DND-41 (cell line): ENCODE results near the gene PTH2R.
"Not testable (repeated sequence)": the region's sequence is repeated elsewhere in the genome, so short reads cannot be mapped to it uniquely, and the experiment has no call there.

Experiments
- ATAC-seq: fragments of 200-7000 bp; cut with Tn5 transposase; 3 replicates; pipeline ENCODE4 v1.9.1; 2021; ENCODE audit warnings: low read depth; ENCODE audit not compliant: insufficient read depth
- DNase-seq: peaks from one replicate; pipeline ENCODE4 v3.0.0-alpha.2; 2020
- H2AFZ ChIP-seq: 2 replicates; pipeline ENCODE4 v1.6.0; 2012; ENCODE audit warnings: low read depth, low read length
- H3K27ac ChIP-seq: 2 replicates; pipeline ENCODE4 v1.5.1; 2012; ENCODE audit warnings: low read length, inconsistent platforms
- H3K27me3 ChIP-seq: fragments of 200-600 bp; sonication (generic); 2 replicates; pipeline ENCODE4 v1.6.0; 2012; ENCODE audit warnings: low read length, mild to moderate bottlenecking, inconsistent platforms; ENCODE audit not compliant: insufficient read depth, poor library complexity
- H3K36me3 ChIP-seq: 2 replicates; pipeline ENCODE4 v1.5.1; 2012; ENCODE audit warnings: low read length, inconsistent platforms; ENCODE audit not compliant: insufficient read depth
- H3K4me1 ChIP-seq: 2 replicates; pipeline ENCODE4 v1.5.1; 2012; ENCODE audit warnings: mild to moderate bottlenecking, low read length; ENCODE audit not compliant: insufficient read depth
- H3K4me2 ChIP-seq: 2 replicates; pipeline ENCODE4 v1.6.0; 2012; ENCODE audit warnings: mild to moderate bottlenecking, moderate library complexity, low read length, inconsistent platforms; ENCODE audit not compliant: insufficient read depth
- H3K4me3 ChIP-seq, 2 experiments: fragments of 200-600 bp in 1 of 2; shearing (Covaris generic) in 1 of 2; 2 replicates each; pipeline ENCODE4 v1.5.1; 2012 to 2016; ENCODE audit warnings: inconsistent platforms in 2 of 2, low read length in 2 of 2, mild to moderate bottlenecking in 2 of 2, low read depth in 1 of 2, moderate library complexity in 1 of 2
- H3K79me2 ChIP-seq: 2 replicates; pipeline ENCODE4 v1.6.0; 2012; ENCODE audit warnings: low read length, inconsistent platforms; ENCODE audit not compliant: insufficient read depth
- H3K9ac ChIP-seq: 2 replicates; pipeline ENCODE4 v1.6.0; 2012; ENCODE audit warnings: low read depth, mild to moderate bottlenecking, inconsistent platforms, low read length, moderate library complexity
- H3K9me3 ChIP-seq: 2 replicates; pipeline ENCODE4 v1.5.1; 2012; ENCODE audit warnings: low read length, moderate library complexity, mild to moderate bottlenecking, inconsistent platforms; ENCODE audit not compliant: insufficient read depth, severe bottlenecking
- H4K20me1 ChIP-seq: 2 replicates; pipeline ENCODE4 v1.6.0; 2012; ENCODE audit warnings: low read length; ENCODE audit not compliant: insufficient read depth
- EZH2 ChIP-seq: IDR thresholded peaks from 3 replicates; pipeline ENCODE4 v1.6.1; 2012; ENCODE audit warnings: borderline replicate concordance, low read depth, mild to moderate bottlenecking, moderate library complexity, low read length, inconsistent platforms; ENCODE audit not compliant: severe bottlenecking
- TF ChIP-seq, protein P1 (sequence below): IDR thresholded peaks from 2 replicates; pipeline ENCODE4 v1.5.1; 2012; ENCODE audit warnings: borderline replicate concordance, low read length, moderate library complexity, mild to moderate bottlenecking; ENCODE audit not compliant: poor library complexity, severe bottlenecking; ENCODE audit errors: extremely low read depth

PTH2R gene

GRCh38 chr2:208525165-208525564, 118.6 kb downstream of the PTH2R start:
- not testable (repeated sequence) for DNase-seq, H3K9ac ChIP-seq, H3K4me2 ChIP-seq, ATAC-seq, H4K20me1 ChIP-seq, H3K36me3 ChIP-seq, H3K27me3 ChIP-seq, H3K79me2 ChIP-seq, H3K4me1 ChIP-seq, H3K27ac ChIP-seq, H2AFZ ChIP-seq, H3K4me3 ChIP-seq, H3K9me3 ChIP-seq

DNA sequence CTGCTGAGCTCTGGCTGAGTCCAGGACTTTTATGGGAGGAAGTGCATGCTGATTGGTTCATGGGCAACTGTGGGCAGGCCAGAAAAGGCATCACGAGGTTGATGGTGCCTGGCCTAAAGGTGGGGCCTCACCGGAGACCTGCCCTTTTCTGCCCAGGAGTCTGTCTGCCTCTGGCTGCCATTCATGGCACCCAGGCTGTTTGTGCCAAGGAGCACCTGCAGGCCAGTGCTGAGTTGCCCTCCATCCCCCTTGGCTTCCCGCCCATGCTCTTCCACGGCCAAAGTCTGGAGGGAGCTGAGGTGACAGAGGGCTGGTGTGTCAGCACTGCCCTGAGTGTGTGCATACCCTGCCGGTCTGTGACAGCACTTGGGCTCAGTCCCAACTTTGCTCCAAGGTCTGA, 123.2 kb downstream of the PTH2R start:
- Histone ChIP-seq H3K36me3 (no peaks in the 10 kb centered on the region), H3K4me2 (no peak overlapping the region), H2AFZ (no peak overlapping the region), H3K27me3 (no peaks in the 10 kb centered on the region), H3K4me3 (no peak overlapping the region), H3K9ac (no peak overlapping the region), H3K27ac (no peak overlapping the region), H3K79me2 (no peaks in the 10 kb centered on the region), H3K4me1 (no peaks in the 10 kb centered on the region), H3K9me3 (no peaks in the 10 kb centered on the region), H4K20me1 (no peaks in the 10 kb centered on the region)
- TF ChIP-seq EZH2, result no peak
- TF ChIP-seq, protein P1, sequence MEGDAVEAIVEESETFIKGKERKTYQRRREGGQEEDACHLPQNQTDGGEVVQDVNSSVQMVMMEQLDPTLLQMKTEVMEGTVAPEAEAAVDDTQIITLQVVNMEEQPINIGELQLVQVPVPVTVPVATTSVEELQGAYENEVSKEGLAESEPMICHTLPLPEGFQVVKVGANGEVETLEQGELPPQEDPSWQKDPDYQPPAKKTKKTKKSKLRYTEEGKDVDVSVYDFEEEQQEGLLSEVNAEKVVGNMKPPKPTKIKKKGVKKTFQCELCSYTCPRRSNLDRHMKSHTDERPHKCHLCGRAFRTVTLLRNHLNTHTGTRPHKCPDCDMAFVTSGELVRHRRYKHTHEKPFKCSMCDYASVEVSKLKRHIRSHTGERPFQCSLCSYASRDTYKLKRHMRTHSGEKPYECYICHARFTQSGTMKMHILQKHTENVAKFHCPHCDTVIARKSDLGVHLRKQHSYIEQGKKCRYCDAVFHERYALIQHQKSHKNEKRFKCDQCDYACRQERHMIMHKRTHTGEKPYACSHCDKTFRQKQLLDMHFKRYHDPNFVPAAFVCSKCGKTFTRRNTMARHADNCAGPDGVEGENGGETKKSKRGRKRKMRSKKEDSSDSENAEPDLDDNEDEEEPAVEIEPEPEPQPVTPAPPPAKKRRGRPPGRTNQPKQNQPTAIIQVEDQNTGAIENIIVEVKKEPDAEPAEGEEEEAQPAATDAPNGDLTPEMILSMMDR, result no peak
- DNase-seq (no peak), ATAC-seq (no peak)

GRCh38 chr2:208531361-208531760, 124.8 kb downstream of the PTH2R start:
- Histone ChIP-seq H3K4me1 (no peaks in the 10 kb centered on the region), H3K9ac (no peak overlapping the region), H2AFZ (no peak overlapping the region), H3K9me3 (no peaks in the 10 kb centered on the region), H3K36me3 (no peaks in the 10 kb centered on the region), H3K79me2 (no peaks in the 10 kb centered on the region), H3K27me3 (no peaks in the 10 kb centered on the region), H4K20me1 (no peaks in the 10 kb centered on the region), H3K27ac (no peak overlapping the region), H3K4me3 (no peak overlapping the region), H3K4me2 (no peak overlapping the region)
- DNase-seq (no peak), ATAC-seq (no peak)
- TF ChIP-seq EZH2, result no peak
- TF ChIP-seq, protein P1, result no peak

DNA sequence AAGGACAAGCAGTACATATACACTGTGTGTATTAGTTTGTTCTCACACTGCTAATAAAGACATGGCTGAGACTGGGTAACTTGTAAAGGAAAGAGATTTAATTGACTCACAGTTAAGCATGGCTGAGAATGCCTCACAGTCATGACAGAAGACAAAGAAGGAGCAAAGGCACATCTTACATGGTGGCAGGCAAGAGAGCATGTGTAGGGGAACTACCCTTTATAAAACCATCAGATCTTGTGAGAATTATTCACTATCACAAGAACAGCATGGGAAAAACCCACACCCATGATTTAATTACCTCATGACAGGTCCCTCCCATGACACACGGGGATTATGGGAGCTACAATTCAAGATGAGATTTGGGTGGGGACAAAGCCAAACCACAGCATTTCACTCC, 129.0 kb downstream of the PTH2R start:
- H3K9me3 ChIP-seq, H3K4me1 ChIP-seq, H3K4me2 ChIP-seq, H3K9ac ChIP-seq, H3K27ac ChIP-seq, H3K27me3 ChIP-seq, H3K79me2 ChIP-seq, H3K4me3 ChIP-seq, DNase-seq, H4K20me1 ChIP-seq, H2AFZ ChIP-seq, ATAC-seq, H3K36me3 ChIP-seq: not testable (repeated sequence)
